ENCODE results near the gene CCSER2. TPM values are rescaled to one million over a fixed set of nuclear protein-coding genes. Genes with fewer than 3 reads are reported as not detected.
"Not testable (repeated sequence)": the region's sequence is repeated elsewhere in the genome, so short reads cannot be mapped to it uniquely, and the experiment has no call there.

CCSER2 gene, protein sequence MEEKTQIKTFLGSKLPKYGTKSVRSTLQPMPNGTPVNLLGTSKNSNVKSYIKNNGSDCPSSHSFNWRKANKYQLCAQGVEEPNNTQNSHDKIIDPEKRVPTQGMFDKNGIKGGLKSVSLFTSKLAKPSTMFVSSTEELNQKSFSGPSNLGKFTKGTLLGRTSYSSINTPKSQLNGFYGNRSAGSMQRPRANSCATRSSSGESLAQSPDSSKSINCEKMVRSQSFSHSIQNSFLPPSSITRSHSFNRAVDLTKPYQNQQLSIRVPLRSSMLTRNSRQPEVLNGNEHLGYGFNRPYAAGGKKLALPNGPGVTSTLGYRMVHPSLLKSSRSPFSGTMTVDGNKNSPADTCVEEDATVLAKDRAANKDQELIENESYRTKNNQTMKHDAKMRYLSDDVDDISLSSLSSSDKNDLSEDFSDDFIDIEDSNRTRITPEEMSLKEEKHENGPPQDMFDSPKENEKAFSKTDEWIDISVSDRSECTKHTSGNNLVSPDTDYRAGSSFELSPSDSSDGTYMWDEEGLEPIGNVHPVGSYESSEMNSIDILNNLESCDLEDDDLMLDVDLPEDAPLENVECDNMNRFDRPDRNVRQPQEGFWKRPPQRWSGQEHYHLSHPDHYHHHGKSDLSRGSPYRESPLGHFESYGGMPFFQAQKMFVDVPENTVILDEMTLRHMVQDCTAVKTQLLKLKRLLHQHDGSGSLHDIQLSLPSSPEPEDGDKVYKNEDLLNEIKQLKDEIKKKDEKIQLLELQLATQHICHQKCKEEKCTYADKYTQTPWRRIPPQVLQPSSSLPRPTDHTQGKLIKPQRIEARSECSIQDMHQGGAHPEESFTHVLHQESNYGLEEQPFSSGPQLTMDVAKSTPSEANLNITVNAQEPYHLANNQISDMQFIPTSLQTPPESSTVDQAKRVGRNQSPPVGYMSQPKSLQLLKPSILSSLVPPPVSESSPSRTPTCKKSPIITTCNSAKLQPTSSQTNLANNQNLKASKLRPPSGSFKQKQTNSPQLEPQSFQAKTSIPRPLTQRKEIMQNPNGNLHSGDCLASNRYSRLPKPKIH
- total RNA-seq: 36.6 TPM

DNA sequence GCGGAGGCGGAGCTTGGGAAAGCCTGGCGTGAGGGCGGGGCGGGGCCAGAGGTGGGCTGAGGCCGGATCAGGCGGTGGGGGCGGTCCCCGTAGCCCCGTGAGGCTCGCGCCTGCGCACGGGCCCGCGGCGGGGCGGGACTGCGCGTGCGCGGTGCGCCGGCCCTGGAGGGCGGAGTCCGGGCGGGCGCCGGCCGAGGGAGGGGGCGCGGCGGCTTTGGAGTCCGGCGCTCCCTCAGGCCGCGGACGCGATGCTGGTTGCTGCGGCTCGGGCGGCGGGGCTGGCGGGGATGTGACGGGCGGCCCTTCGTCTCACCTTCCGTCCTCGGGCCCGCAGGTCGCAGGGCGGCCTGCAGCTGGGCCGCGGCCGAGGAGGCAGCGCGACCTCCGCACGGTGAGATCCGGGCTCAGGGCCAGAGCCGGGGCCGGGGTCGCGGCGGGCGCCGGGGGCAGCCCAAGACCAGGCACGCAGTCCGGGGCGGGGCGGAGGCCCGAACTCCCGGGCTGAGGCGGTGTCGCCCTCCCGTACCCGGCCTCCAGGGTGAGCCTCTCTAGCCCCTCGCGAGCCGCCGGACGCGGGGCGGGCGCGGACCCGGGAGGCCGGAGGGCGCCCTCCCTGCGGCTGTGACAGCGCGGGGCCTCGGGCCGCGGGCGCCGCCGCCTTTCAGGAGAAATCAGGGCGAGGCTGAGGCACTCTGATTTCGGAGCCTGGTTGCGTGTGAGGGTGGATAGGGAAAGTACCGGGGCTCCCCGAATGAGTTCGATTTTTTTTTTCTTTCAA is at the start of gene CCSER2:
TSS of gene CCSER2 (plus strand) at position 172 of the 778 bp plus-strand sequence. CDS start 42,464 bp downstream, outside the sequence.
- peak; percentile 68 for DNase-seq

DNA sequence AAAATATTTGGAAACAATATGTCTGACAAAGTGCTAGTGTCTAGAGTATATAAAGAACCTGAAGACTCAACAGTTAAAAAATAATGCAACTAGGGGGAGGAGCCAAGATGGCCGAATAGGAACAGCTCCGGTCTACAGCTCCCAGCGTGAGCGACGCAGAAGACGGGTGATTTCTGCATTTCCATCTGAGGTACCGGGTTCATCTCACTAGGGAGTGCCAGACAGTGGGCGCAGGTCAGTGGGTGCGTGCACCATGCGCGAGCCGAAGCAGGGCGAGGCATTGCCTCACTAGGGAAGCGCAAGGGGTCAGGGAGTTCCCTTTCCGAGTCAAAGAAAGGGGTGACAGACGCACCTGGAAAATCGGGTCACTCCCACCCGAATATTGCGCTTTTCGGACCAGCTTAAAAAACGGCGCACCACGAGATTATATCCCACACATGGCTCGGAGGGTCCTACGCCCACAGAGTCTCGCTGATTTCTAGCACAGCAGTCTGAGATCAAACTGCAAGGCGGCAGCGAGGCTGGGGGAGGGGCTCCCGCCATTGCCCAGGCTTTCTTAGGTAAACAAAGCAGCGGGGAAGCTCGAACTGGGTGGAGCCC is 48.4 kb upstream of the CCSER2 start:
- DNase-seq: not testable (repeated sequence)

DNA sequence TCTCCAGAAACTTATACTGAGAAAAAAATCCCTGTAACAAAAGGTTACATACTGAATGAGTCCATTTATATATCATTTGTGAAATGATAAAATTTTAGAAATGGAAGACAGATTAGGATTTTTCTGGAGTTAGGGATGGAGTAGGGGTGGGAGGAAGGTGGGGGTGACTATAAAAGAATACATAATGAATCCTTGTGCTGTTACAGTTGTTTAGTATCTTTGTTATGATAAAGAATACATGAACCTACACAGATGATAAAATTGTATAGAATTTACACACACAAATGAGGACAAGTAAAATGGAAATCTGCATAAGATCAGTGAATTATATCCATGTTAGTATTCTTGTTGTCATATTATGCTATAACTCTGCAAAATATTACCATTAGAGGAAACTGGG is 41.7 kb upstream of the CCSER2 start:
- no peak for DNase-seq

DNA sequence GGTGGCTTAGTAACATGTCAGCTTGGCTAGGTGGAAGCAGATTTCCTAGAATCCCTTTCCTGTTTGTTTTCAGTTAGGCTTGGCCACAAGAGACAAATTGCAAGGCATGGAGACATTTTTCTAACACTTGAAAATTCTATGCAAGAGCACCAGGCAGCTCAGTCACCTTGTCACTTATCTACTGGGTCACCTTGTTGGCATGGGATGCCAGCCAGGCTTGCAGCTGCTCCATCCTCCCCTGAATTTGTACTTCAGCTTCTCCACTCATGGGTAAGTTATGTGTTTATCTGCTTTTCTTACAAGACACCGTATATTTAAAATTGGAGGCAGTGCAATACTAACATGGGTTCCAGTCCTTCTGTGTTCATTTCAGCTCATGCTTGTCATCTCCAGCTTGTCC is 40.2 kb upstream of the CCSER2 start:
- no peak for DNase-seq

DNA sequence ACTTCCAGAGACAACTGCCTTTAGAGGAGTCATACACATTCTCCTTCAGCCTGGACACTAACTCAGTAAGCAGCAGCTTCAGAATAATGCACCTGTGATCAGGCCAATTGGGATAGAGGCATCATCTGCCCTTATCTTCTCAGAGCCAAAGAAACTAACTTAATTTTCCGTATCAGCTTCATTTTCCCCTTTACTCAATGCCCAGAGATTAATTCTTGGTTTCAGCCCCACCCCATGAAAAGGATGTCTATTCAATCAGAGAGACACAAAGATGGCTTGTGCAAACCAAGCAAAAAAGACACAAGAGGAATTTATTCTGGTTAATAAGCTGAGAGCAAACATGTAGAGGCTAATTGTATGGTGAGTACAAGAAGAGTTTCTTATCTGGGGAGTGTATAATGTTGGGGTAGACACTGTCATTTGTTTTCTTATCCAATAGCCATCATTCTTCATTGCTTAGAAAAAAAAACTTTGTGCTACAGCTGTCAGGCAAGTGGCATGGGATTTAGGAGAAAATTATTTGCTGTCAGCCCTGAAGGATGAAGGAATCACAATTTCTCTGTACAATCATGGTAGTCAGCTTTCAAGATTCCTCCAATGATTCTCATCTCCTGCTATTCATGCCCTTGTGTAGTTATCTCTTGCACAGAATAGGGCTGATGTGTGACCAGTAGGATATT is 38.7 kb upstream of the CCSER2 start:
- DNase-seq: no peak

DNA sequence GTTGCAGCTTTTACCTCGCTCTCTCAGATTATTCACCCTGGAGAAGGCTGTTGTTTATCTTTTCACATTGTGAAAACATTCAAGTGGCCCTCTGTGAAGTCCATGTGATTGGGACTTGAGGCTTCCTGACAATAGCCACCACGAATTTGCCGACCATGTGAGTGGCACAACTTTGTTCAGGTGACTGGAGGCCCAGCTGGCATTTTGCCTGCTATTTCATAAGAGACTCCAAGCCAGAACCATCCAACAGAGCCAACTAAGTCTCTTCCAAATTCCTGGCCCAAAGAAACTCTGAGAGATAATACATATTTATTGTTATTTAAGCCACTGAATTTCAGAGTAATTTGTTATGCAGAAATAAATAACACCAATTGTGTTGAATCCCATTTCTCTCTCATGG is 38.2 kb upstream of the CCSER2 start:
- DNase-seq: no peak

DNA sequence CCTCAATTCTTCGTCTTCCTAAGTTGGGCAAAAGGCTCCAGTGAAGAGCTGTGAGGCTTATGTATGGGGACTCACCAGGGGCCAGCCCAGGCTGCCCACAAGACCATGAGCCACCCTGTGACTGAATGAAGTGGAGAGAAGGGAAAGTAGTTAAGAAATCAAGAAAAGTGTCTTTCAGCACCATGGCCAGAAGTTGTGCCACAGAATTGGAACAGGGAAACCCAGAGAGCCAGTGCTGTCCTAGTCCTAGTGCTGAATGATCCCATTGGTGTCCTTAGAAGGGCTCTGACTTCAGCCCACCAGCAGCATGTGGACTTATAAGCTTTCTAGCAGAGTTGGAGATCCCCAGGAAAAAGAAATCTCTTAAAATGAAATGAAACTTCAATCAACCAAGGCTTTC is 37.0 kb upstream of the CCSER2 start:
- peak; percentile 9 for DNase-seq

DNA sequence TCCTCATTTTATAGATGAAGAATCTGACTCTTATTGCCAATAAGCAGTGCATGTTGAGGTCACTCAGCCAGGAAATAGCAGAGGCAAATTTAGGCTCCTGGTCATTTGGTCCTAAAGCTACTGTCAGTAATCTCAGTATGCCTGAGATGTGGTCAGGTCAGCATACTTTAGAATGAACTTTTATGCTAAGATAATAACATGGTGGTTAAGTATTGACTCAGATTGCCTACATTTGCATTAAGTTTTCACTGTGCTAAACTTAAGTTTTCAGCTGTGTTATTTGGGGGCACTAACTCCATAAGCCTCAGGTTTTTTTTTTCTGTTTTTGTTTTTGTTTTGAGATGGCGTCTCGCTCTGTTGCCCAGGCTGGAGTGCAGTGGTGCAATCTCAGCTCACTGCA is 35.9 kb upstream of the CCSER2 start:
- DNase-seq: no peak

DNA sequence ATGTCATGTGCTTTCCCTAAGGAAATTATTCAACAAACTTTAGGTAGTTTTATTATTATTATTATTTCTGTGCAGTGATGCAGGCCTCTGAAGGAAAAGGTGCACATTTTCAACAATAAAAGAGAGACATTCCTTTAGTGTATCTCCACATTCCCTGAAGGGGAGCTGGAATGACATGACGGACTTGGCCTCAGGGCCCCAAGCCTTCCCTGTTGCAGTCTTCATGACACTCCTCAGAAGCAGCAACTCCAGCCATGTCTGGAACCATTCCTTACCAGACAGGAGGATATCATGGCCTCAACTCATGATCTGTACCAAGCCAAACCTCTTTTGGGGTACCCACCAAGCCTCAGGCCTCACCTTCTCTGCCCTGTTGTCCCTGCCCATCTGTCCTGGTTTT is 35.2 kb upstream of the CCSER2 start:
- DNase-seq: no peak

DNA sequence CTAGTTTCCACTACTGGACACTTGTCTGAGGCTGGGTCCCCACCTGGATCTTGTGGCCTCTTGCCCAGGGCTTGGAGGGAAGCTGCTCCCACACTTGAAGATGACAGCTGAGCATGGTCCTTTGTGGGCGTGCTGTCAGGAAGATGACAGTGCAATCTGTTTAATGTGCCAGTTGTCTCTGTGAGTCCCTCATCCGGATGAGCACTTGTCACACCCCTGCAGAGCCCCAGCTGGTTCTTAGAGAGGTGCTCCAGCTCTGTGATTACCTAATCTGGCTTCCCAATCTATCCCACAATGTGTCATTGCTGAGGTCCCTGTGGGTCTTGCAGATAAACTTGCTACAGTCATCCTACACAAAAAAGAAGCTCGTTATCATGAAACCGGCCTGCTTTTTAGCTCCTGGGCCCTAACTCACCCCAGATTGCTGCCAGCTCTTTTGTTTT is 34.8 kb upstream of the CCSER2 start:
- DNase-seq: no peak

DNA sequence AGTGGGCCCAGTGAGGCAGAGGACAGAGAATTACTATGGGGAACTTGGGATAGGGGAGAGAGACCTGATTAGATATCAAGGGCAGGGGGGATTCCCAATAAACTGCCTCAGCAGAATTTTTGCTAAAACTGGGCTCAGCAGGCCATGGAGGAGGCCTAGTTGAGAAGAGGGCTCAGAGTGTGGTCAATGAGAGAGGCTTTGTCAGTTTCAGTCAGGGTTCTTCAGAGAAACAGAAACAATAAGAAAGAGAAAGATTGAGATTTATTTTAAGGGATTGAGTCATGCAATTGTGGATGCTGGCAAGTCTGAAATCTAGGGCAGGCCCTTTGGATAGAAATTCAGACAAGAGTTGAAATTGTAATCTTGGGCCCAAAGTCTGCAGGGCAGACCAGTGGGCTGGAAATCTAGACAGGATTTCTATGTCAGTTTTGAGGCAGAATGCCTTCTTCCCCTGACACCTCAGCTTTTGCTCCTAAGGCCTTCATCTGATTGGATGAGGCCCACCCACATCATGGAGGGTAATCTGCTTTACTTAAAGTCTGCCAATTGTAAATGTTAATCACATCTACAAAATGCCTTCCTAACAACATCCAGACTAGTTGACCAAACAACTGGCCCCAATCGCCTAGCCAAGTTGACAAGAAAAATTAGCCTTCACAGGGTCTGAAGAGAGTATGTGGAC is 33.5 kb upstream of the CCSER2 start:
- no peak for DNase-seq

DNA sequence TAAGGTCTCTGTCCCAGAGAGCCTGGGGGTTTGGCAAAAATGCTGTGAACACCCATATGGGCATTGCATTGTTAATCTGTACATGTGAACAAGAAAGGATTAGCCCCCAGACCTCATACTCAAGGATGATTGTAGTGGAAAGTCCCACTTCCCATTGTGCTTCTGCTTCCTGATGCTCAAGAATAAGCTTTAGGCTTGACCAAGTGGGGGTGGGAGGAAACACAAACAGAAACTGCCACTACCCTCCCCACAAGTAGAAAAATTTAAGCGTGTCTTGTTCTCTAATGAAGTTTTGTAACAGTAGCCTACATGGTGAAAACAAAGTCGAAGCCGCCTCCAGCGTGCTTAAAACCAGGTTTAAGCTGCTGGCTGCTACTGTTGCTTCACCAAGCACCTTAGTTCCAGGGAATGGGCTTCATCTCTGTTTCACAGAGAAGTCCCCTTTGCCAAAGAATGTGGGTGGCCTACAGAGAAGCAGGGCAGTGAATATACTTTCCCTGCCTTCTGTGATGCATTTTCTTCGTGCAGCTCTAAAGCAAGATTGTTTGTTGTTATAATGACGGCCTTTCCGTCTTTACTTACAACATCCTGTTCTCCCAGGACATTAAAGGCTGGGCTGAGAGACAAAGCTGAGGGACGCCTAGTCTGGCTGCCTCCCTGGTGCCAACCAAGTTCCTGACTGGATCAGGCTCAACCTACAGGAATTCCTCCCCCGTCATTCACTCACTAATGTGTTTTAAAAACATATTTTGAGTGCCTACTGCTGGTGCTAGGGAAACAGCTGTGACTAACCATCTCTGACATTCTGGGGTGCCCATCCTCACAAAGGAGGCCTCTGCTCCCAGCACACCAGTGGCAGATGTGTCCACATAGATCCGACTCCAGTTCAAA is 32.1 kb upstream of the CCSER2 start:
- no peak for DNase-seq

DNA sequence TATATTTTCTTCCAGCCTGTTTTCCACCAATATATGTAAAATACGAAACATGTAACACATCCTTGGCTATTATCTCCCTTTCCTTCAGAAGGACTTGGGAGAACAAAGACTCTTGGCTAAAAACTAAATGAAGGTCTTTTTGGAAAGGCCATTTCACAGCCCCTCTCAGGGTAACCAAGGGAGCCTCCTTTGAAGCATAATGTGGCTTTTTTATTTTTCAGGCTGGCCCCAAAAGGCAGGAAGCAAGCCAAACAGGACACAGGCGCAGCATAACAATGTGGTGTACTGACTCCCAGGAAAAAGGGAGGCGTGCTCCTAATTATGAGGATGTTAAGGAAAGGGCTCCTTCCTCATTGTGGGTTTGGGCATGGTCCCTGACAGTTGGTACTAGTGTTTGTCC is 30.3 kb upstream of the CCSER2 start:
- no peak for DNase-seq

DNA sequence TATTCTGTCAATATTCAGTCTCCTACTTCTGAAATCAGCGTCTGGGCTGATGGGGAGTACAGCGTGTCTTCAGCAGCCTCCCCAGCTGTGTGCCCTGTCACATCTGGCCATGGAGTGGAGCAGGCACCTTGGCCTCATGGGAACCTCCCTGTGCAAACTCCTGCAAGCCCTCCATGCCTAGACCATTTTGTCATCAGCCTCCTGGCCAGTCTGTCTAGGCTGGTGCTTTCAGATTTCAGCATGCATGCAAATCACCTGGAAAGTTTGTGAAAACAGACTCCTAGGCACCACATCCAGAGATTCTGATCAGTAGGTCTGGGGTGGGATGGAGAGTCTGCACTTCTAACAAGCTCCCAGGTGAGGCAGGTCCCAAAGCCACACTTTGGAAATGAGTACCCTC is 26.2 kb upstream of the CCSER2 start:
- no peak for DNase-seq

DNA sequence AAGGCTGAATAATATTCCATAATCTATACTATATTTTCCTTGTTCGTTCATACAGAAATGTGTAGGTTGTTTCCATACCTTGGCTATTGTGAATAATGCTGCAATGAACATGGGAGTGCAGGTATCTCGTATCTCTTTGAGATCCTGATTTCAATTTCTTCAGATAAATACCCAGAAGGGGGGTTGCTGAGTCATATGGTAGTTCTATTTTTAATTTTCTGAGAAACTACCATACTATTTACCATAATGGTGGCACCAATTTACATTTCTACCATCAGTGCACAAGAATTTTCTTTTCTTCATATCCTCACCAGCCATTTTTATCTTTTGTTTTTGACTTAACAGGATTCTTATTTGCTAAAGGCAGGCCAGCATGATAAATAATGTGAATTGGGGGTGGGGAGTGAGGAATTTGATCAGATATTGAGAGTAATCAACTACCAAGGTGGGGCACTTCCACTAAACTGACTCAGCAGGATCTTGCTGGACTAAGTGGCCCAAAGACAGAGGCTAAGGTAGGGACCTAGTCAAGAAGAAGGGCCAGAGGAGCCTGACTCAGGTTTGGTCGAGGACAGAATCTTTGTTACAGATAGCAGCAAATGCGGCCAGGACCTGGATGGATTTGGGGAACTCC is 21.5 kb upstream of the CCSER2 start:
- DNase-seq: no peak

DNA sequence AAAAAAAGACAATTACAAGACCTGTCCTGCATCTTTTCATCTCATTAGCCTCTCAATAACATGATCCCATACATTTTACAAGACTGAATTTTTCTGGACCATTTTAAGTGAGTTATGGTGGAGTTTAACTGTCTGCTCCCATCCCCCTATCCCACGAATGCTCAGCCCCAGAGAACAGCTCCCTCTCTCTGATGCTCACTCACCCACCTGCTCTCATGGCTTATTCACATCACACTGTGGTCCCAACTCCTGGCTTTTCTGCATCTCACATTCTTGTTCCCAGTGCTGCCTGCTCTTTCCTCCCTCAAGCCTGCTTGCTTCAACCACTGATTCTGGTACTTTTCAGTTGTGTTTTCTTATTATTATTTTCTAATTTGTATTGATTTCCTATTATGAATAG is 20.4 kb upstream of the CCSER2 start:
- no peak for DNase-seq

DNA sequence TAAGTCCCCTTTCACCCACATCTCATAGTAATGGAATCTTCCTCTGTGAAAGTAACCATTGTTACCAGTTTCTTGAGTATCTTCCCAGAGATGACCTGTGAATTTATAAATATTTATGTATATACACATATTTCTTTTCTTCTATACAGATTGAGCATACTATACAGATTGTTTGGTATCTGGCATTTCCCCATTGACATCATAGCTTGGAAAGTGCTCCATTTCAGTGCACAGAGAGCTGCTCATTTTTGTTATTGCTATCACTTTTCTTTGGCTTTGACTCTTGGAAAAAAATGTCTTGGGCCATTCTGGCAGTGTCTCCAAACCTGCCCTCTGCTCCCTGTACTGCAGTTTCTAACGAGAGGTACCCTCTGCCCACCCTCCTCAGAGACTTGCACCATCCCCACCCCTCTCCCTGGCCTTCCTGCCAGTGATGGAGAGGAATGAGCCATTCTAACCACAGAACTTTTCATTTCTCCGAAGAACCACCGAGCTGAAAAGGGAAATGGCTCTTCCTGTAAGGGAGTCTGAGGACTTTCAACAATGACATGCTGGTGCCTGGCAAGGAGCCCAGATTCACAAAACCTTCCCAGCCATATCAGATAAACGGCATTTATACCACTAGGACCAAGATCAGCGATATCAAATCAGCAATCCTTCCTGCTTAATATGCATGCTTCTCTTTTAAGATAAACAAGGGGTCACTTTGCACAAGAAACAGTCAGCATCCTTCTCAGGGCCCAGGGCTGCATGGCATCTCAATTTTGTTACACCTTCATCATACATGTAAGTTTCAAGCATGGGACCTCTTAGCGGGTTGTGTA is 19.7 kb upstream of the CCSER2 start:
- DNase-seq: no peak

DNA sequence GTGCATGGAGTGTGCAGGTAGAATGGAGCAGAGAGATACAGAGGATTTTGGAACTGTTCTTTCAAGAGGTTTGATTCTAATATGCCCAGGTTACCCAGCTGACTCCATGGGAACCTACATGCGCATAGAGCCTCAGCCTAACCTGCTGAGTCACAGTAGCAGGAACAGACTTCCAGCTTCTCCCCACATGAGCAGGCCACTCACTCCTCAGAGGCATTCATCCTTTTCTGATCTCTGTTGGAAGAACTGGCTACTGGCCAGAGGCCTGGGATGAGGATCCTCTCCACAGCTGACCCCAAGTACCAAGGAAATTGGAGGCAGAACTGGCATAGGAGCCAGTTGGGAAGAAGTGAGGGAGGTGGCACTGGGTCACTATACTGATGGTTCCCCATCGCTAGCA is 17.9 kb upstream of the CCSER2 start:
- no peak for DNase-seq
